GM23248 (cell line): ENCODE measurements around the gene POFUT1.

Experiments used
- EZH2 ChIP-seq: fragments of 200-600 bp; sonication (generic); IDR thresholded peaks from 2 replicates; pipeline ENCODE4 v1.6.1; 2018; ENCODE audit warnings: antibody characterized with exemption, mild to moderate bottlenecking; ENCODE audit not compliant: insufficient read depth, poor library complexity, severe bottlenecking
- EZH2phosphoT487 ChIP-seq: fragments of 200-600 bp; sonication (generic); IDR thresholded peaks from 2 replicates; pipeline ENCODE4 v1.6.1; 2018; ENCODE audit warnings: antibody characterized with exemption, moderate library complexity, mild to moderate bottlenecking, low read depth; ENCODE audit not compliant: insufficient read depth

GRCh38 chr20:32263398-32263954 lies 55.8 kb downstream of the POFUT1 start:
- no peak for TF ChIP-seq EZH2phosphoT487
- no peak for TF ChIP-seq EZH2
